K562 (cell line): ENCODE measurements around the gene PHTF1. TPM values are rescaled to one million over a fixed set of nuclear protein-coding genes. Genes with fewer than 3 reads are reported as not detected.

Source experiments
- ATAC-seq: fragments of 200-7000 bp; cut with Tn5 transposase; 3 replicates; pipeline ENCODE4 v1.9.1; 2020; ENCODE audit warnings: moderate library complexity
- BruUV-seq: library from RNA; stranded (reverse); fragments of 400-500 nt; replicated peaks from 2 replicates; lab custom pipeline; 2021; lab: Mats Ljungman, UMichigan
- CTCF ChIA-PET: fragments of 300-600 bp; formaldehyde crosslinking; extraction: SDS; loops from one replicate; lab custom pipeline; 2021; ENCODE audit warnings: low intra/inter-chr PET ratio; lab: Yijun Ruan, JAX
- POLR2A ChIA-PET: fragments of 300-600, 350-650 bp; sonication (Branson Sonifier 250); formaldehyde crosslinking; extraction: SDS; loops from one replicate; lab custom pipeline; 2021; ENCODE audit warnings: antibody characterized with exemption, inconsistent platforms; lab: Yijun Ruan, JAX
- DNase-seq, 4 experiments: peaks; one replicate each; pipeline versions ENCODE4 v3.0.0 to v3.0.0-alpha.2; 2011 to 2018; ENCODE audit warnings: low spot score in 3 of 4, mixed read lengths in 3 of 4; ENCODE audit errors: extremely low read depth in 1 of 4
- FAIRE-seq: peaks from 2 replicates; lab custom pipeline; 2011; peaks lifted over from hg19 to GRCh38; lab: Jason Lieb, UNC
- H2AFZ ChIP-seq: 2 replicates; pipeline ENCODE4 v1.6.0; 2011; ENCODE audit warnings: low read depth, low read length, control low read depth, inconsistent platforms
- H3K27ac ChIP-seq: fragments of 200-600 bp; 3 replicates; pipeline ENCODE4 v1.8.0; 2011; ENCODE audit warnings: low read depth, mild to moderate bottlenecking, control low read depth, inconsistent platforms, low read length, moderate library complexity, mixed read lengths; ENCODE audit errors: extremely low read depth
- H3K27me3 ChIP-seq, 2 experiments: fragments of 300-600 bp in 1 of 2; 2 replicates in 1 of 2; 3 replicates in 1 of 2; pipeline versions ENCODE4 v1.6.0 to v1.8.0; 2011; ENCODE audit warnings: inconsistent platforms in 2 of 2, low read length in 2 of 2, mild to moderate bottlenecking in 1 of 2, mixed read lengths in 1 of 2, moderate library complexity in 1 of 2; ENCODE audit not compliant: control insufficient read depth in 2 of 2, insufficient read depth in 2 of 2
- H3K36me3 ChIP-seq: fragments of 300-600 bp; 3 replicates; pipeline ENCODE4 v1.8.0; 2011; ENCODE audit warnings: mild to moderate bottlenecking, low read length, inconsistent platforms; ENCODE audit not compliant: control insufficient read depth, insufficient read depth
- H3K4me1 ChIP-seq, 2 experiments: fragments of 200-600 bp in 1 of 2; replicated peaks in 1 of 2; 2 replicates in 1 of 2; 3 replicates in 1 of 2; pipeline versions ENCODE4 v1.5.1 to v1.8.0; 2011; ENCODE audit warnings: inconsistent platforms in 2 of 2, low read length in 2 of 2, mild to moderate bottlenecking in 1 of 2, mixed read lengths in 1 of 2, moderate library complexity in 1 of 2; ENCODE audit not compliant: control insufficient read depth in 2 of 2, insufficient read depth in 2 of 2
- H3K4me2 ChIP-seq: 2 replicates; pipeline ENCODE4 v1.6.1; 2011; ENCODE audit warnings: low read length, control low read depth, inconsistent platforms, mixed read lengths; ENCODE audit not compliant: insufficient read depth
- H3K4me3 ChIP-seq: fragments of 200-600 bp; sonication (generic), shearing (Covaris generic); 2 replicates; pipeline ENCODE4 v1.5.1; 2016; ENCODE audit warnings: control low read depth, inconsistent platforms
- H3K79me2 ChIP-seq: fragments of 200-600 bp; 3 replicates; pipeline ENCODE4 v1.8.0; 2011; ENCODE audit warnings: low read length, inconsistent platforms; ENCODE audit not compliant: control insufficient read depth, insufficient read depth
- H3K9ac ChIP-seq, 2 experiments: 2 replicates each; pipeline versions ENCODE4 v1.6.0 to v1.6.1; 2011; ENCODE audit warnings: low read depth in 2 of 2, low read length in 2 of 2, control low read depth in 1 of 2, inconsistent platforms in 1 of 2, mild to moderate bottlenecking in 1 of 2, mixed read lengths in 1 of 2; ENCODE audit not compliant: insufficient read depth in 1 of 2
- H3K9me1 ChIP-seq: one replicate; pipeline ENCODE4 v1.6.0; 2011; ENCODE audit warnings: inconsistent platforms, mild to moderate bottlenecking, low read length, moderate library complexity; ENCODE audit not compliant: control insufficient read depth, insufficient read depth
- H3K9me3 ChIP-seq: replicated peaks from 2 replicates; pipeline ENCODE4 v1.5.1; 2011; ENCODE audit warnings: low read depth, low read length, inconsistent platforms; ENCODE audit not compliant: control insufficient read depth, insufficient read depth
- H4K20me1 ChIP-seq: replicated peaks from 2 replicates; pipeline ENCODE4 v1.6.1; 2011; ENCODE audit warnings: low read length, inconsistent platforms, mixed read lengths; ENCODE audit not compliant: control insufficient read depth, insufficient read depth
- CHD2 ChIP-seq: IDR thresholded peaks from 2 replicates; pipeline ENCODE4 v1.6.1; 2011; ENCODE audit warnings: low read depth, low read length
- DPF2 ChIP-seq: fragments of 450-650 bp; IDR thresholded peaks from 2 replicates; pipeline ENCODE4 v1.6.1; 2016
- FOS ChIP-seq: IDR thresholded peaks from 3 replicates; pipeline ENCODE4 v1.6.1; 2011; ENCODE audit not compliant: insufficient read length; ENCODE audit errors: extremely low read depth
- NELFE ChIP-seq: IDR thresholded peaks from 2 replicates; pipeline ENCODE4 v1.6.1; 2011; ENCODE audit warnings: mild to moderate bottlenecking; ENCODE audit not compliant: insufficient read depth, insufficient read length
- PATZ1 ChIP-seq: fragments of 250-450 bp; sonication (Bioruptor Pico); IDR thresholded peaks from 2 replicates; pipeline ENCODE4 v1.5.0; 2020; ENCODE audit warnings: mild to moderate bottlenecking, borderline replicate concordance
- TAF9B ChIP-seq: fragments of 450-650 bp; IDR thresholded peaks from 2 replicates; pipeline ENCODE4 v1.6.1; 2018; ENCODE audit warnings: mild to moderate bottlenecking; ENCODE audit not compliant: partially characterized antibody
- ZFP1 ChIP-seq: fragments of 450-650 bp; formaldehyde crosslinking; IDR thresholded peaks from 2 replicates; pipeline ENCODE4 v1.4.0; 2020; ENCODE audit warnings: mild to moderate bottlenecking, mixed read lengths
- ZNF224 ChIP-seq: sonication (generic); formaldehyde crosslinking; IDR thresholded peaks from 2 replicates; pipeline ENCODE4 v1.8.0; 2022; ENCODE audit warnings: mild to moderate bottlenecking, missing genetic modification reagents
- ZNF3 ChIP-seq: fragments of 250-450 bp; sonication (Bioruptor Pico); IDR thresholded peaks from 2 replicates; pipeline ENCODE4 v1.5.0; 2021; ENCODE audit warnings: mild to moderate bottlenecking, moderate library complexity
- WGBS: fragments of 100-300 bp; shearing (Covaris generic); methylation state at CpG from one replicate; pipeline ENCODE4 v1.1.6; 2016; ENCODE audit warnings: low coverage, mixed read lengths; ENCODE audit not compliant: insufficient coverage; ENCODE audit errors: missing lambda C conversion rate; 5-methylcytosine and 5-hydroxymethylcytosine counted together
- in situ Hi-C: fragments of 300-500 bp; cut with MboI; formaldehyde crosslinking; loops from 4 replicates; pipeline ENCODE4 v1.15.0; 2018; ENCODE audit warnings: inconsistent platforms, mixed read lengths
- intact Hi-C: fragments of 100-400 bp; cut with micrococcal nuclease; formaldehyde crosslinking; loops from 2 replicates; pipeline ENCODE4 v1.14.2; 2022
- polyA plus RNA-seq, 8 experiments: library from polyadenylated mRNA; depleted of rRNA in 4 of 8; stranded (reverse) in 5 of 8; unstranded in 3 of 8; fragments of >200 nt; fragmentation: Nextera tagmentation in 2 of 8; fragmentation: Illumina TruSeq in 1 of 8; extraction: Ambion mirVana in 2 of 8; extraction: Trizol in 1 of 8; gene quantifications; 2 replicates each; pipeline versions ENCODE4 v1.2.1 to v1.2.3, GENCODE V29; 2011 to 2014; ENCODE audit warnings: inconsistent platforms in 1 of 8, missing spikeins in 1 of 8
- total RNA-seq, 7 experiments: library from RNA; depleted of rRNA in 6 of 7; stranded (reverse); fragments of >200 nt in 6 of 7; fragmentation: Illumina TruSeq in 2 of 7; extraction: Trizol in 2 of 7; gene quantifications; 2 replicates each; pipeline versions ENCODE4 v1.2.1 to v1.2.3, GENCODE V29; 2011 to 2021; ENCODE audit warnings: low replicate concordance in 1 of 7
- TF ChIP-seq, protein P1 (sequence below): fragments of 450-650 bp; IDR thresholded peaks from 2 replicates; pipeline ENCODE4 v1.6.1; 2016; ENCODE audit warnings: low read depth, mild to moderate bottlenecking, moderate library complexity

The PHTF1 gene
- total and polyA plus RNA-seq, 9 of the 15 experiments (the other 6 are each of a cell fraction or from before 2014, with no cell fraction given): 8.4 to 36.2 (median 23.0) TPM

DNA sequence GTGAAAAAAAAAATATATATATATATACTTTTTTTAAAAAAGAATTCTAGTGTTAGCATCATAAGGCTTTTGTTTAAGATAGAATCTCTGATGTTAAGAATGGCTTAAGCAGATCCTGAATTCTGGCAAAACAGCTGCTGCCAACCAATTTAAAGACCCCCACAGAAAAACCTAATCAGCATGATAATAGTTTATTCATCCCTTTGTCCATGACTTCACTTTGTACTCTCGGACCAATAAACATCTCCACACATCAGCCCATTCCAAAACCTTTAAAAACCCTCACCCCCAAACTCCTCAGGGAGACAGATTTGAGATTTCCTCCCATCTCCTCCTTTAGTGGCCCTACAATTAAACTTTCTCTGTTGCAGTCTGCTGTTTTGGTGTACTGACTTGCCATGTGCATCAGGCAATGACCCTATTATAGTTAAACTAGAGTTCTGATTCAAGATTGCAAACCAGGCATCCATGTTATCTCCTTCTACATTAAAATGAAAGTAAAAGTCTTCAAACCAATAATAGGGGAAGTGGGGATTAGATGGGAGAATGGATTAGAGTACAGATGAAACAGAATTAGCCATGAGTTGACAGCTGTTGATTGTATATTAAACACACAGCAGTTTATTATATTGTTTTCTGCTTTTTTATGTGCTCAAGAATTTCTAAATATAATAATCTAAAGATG is 9.8 kb upstream of the PHTF1 start:
- peaks cover 24% of the 10 kb centered on the region; the same call in 1 of the 3 replicates for H3K79me2 ChIP-seq
- H3K4me1 ChIP-seq: no peaks in the 10 kb centered on the region
- no peak overlapping the region for H2AFZ ChIP-seq
- no peaks in the 10 kb centered on the region for H4K20me1 ChIP-seq
- peaks cover 65% of the 10 kb centered on the region for H3K36me3 ChIP-seq
- no peak for ATAC-seq
- no peak overlapping the region for H3K4me3 ChIP-seq
- no peaks in the 10 kb centered on the region for H3K9me3 ChIP-seq
- ChIA-PET CTCF (no interaction called here), POLR2A (interaction anchor here (0.9 to 2.0 kb wide), 3 partner anchors 9 to 14 kb away, joined by 3 to 10 read pairs (median 3); partner anchors contain the start of gene PHTF1)
- in situ Hi-C loops: no loop called here
- H3K27me3 ChIP-seq: no peaks in the 10 kb centered on the region
- DNase-seq: no peak
- no peaks in the 10 kb centered on the region for H3K9me1 ChIP-seq
- BruUV-seq: no TSS peak
- WGBS: 47% methylated on average over 1 of the region's 1 CpG
- no peak for FAIRE-seq
- no peak overlapping the region for H3K9ac ChIP-seq
- no peak overlapping the region for H3K4me2 ChIP-seq
- intact Hi-C loops: no loop called here
- no peak overlapping the region for H3K27ac ChIP-seq
- no peak for TF ChIP-seq ZFP1
- no peak for TF ChIP-seq TAF9B
- no peak for TF ChIP-seq PATZ1
- TF ChIP-seq FOS: no peak
- TF ChIP-seq ZNF224 (CRISPR knock-in tag): no peak
- TF ChIP-seq NELFE: no peak
- TF ChIP-seq ZNF3 (CRISPR knock-in tag): no peak
- no peak for TF ChIP-seq DPF2
- no peak for TF ChIP-seq CHD2
- TF ChIP-seq, protein P1, sequence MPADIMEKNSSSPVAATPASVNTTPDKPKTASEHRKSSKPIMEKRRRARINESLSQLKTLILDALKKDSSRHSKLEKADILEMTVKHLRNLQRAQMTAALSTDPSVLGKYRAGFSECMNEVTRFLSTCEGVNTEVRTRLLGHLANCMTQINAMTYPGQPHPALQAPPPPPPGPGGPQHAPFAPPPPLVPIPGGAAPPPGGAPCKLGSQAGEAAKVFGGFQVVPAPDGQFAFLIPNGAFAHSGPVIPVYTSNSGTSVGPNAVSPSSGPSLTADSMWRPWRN: no peak
- TF ChIP-seq, all 486 proteins: peak for 0
